Measurements from ENCODE around the gene MUC7.
"Not testable (repeated sequence)": the region's sequence is repeated elsewhere in the genome, so short reads cannot be mapped to it uniquely, and the experiment has no call there.

MUC7 gene

DNA sequence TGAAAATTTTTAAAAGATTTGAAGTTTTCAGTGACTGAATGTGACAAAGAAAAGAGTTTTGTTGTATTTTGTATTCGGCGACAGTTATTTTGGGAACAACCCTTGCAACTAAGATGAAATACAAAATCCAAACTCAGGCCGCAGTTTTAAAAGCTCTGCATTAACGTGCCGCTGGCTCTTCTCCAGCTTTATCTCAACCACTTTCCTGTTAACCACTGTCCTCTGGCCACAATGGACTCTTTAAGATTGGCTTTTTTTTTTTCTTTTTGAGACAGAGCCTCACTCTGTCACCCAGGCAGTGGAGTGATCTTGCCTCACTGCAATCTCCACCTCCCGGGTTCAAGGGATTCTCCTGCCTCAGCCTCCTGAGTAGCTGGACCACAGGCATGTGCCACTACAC, 24.2 kb downstream of the MUC7 start:
- no peaks in the 10 kb centered on the region for H3K9me3 ChIP-seq (ENCODE audit: control insufficient read depth, insufficient read depth, low read length)
- WGBS (ENCODE audit: insufficient coverage, insufficient read length): no CpG with 5 or more reads among the region's 6 CpGs
- no peak for DNase-seq (ENCODE audit: low read depth, low spot score)
- H3K4me3 ChIP-seq (ENCODE audit: low read length): no peak overlapping the region
- no peak overlapping the region for H3K27ac ChIP-seq (ENCODE audit: low read length)
- no peaks in the 10 kb centered on the region for H3K36me3 ChIP-seq (ENCODE audit: control insufficient read depth, insufficient read depth, low read length)
- no peaks in the 10 kb centered on the region for H3K27me3 ChIP-seq (ENCODE audit: control insufficient read depth, insufficient read depth, low read length)
- no peaks in the 10 kb centered on the region for H3K4me1 ChIP-seq (ENCODE audit: control insufficient read depth, insufficient read depth, low read length)

DNA sequence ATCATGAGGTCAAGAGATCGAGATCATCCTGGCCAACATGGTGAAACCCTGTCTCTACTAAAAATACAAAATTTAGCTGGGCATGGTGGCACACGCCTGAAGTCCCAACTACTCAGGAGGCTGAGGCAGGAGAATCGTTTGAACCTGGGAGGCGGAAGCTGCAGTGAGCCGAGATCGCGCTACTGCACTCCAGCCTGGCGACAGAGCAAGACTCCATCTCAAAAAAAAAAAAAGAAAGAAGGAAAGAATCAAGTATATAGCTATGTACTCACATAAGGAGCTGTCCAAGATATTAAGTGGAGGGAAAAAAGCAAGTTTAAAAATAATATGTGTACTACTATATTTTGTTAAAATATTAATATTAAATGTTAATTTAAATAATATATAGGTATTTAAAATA, 29.8 kb downstream of the MUC7 start:
- WGBS (ENCODE audit: insufficient coverage, insufficient read length): no CpG with 5 or more reads among the region's 8 CpGs
- not testable (repeated sequence) for H3K4me1 ChIP-seq (ENCODE audit: control insufficient read depth, insufficient read depth, low read length)

DNA sequence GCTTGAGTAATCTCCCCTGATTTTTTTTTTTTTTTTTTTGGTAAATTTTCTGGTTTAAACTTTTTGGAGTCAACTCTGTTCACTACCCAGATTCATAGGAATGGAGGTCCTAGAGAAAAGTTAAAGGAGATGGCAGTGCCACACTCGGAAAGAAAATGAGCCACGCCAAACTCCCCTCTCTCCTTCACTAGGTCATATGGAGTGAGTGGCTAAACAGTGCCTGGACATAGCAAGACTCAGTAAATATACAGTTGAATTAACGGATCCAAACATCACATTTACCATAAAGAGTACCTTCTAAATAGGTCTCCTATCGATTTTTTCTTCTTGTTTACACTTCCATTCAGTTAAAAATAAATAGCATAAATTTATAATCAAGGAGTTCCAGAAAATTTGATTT, 32.7 kb downstream of the MUC7 start:
- Histone ChIP-seq H3K27me3 (ENCODE audit: control insufficient read depth, insufficient read depth, low read length) (no peaks in the 10 kb centered on the region), H3K4me3 (ENCODE audit: low read length) (no peak overlapping the region), H3K4me1 (ENCODE audit: control insufficient read depth, insufficient read depth, low read length) (no peaks in the 10 kb centered on the region), H3K27ac (ENCODE audit: low read length) (no peak overlapping the region), H3K36me3 (ENCODE audit: control insufficient read depth, insufficient read depth, low read length) (no peaks in the 10 kb centered on the region), H3K9me3 (ENCODE audit: control insufficient read depth, insufficient read depth, low read length) (no peaks in the 10 kb centered on the region)
- WGBS (ENCODE audit: insufficient coverage, insufficient read length): no CpG with 5 or more reads among the region's 4 CpGs
- DNase-seq (ENCODE audit: low read depth, low spot score): no peak

More for the DNA sequence above, 29.8 kb downstream of the MUC7 start:
- H3K36me3 ChIP-seq (ENCODE audit: control insufficient read depth, insufficient read depth, low read length); H3K27me3 ChIP-seq (ENCODE audit: control insufficient read depth, insufficient read depth, low read length); DNase-seq (ENCODE audit: low read depth, low spot score); H3K27ac ChIP-seq (ENCODE audit: low read length); H3K9me3 ChIP-seq (ENCODE audit: control insufficient read depth, insufficient read depth, low read length); H3K4me3 ChIP-seq (ENCODE audit: low read length): not testable (repeated sequence)

DNA sequence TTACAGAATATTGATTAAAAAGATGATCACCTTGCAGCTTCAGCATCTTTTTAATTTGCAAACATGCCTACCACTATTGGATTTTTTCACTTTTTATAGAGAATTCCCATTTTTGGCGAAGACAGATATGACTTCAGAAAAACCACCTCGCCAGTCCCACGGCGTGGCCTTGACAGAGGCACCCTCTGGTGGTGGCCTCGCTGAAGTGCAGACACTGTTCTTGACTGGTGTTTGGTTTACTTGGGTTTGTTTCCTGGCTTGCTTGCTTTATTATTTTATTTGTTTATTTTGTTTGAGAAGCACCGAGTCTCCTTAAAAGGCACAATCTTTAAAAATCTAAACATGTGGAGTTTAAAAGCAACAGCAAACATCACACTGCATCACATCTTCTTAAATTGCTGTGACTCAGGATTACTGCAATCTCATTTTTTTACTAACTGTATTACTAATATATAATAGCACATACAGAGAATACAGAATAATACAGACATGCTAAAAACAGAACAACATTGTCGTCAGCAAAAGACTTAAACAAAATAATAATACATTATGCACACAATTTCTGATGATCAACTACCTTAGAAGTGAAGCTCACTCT, 33.3 kb downstream of the MUC7 start:
- WGBS (ENCODE audit: insufficient coverage, insufficient read length): no CpG with 5 or more reads among the region's 7 CpGs

DNA sequence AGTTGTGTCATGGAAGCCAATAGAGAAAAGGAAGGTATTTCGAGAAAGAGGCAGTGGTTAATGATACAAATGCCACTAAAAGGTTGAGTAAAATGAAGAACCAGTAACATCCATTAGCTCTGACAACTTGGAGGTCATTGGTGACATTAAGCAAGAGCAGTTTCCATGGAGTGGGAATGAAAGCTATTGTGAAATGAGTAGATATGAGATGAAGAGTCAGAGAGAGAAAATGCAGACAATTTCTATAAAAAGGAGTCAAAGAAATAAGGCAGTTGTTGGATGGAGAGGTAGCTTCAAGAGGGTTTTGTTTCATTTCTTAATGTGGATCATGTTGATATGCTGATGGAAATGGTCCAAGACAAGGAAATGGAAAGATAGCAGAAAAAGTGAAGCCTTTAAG, 36.8 kb downstream of the MUC7 start:
- no CpG with 5 or more reads among the region's 1 CpG for WGBS (ENCODE audit: insufficient coverage, insufficient read length)

More for the DNA sequence above, 33.3 kb downstream of the MUC7 start:
- Histone ChIP-seq H3K36me3 (ENCODE audit: control insufficient read depth, insufficient read depth, low read length) (no peaks in the 10 kb centered on the region), H3K27me3 (ENCODE audit: control insufficient read depth, insufficient read depth, low read length) (no peaks in the 10 kb centered on the region), H3K27ac (ENCODE audit: low read length) (no peak overlapping the region), H3K9me3 (ENCODE audit: control insufficient read depth, insufficient read depth, low read length) (no peaks in the 10 kb centered on the region), H3K4me3 (ENCODE audit: low read length) (no peak overlapping the region), H3K4me1 (ENCODE audit: control insufficient read depth, insufficient read depth, low read length) (no peaks in the 10 kb centered on the region)
- DNase-seq (ENCODE audit: low read depth, low spot score): peak; percentile 31

DNA sequence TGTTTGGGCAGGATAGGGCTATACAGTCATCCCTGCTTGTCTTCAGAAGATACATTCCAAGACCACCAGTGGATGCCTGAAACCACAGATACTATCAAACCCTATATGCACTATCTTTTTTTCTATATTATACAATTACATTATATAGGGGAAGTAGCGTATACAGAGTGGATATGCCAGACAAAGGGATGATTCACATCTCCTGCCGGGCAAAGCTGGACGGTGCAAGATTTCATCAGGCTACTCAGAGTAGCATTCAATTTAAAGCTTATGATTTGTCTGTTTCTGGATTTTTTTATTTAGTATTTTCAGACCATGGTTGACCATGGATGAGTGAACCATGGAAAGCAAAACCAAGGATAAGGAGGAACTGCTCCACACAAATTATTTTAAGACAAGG, 39.4 kb downstream of the MUC7 start:
- no peak overlapping the region for H3K27ac ChIP-seq (ENCODE audit: low read length)
- DNase-seq (ENCODE audit: low read depth, low spot score): no peak
- WGBS (ENCODE audit: insufficient coverage, insufficient read length): no CpG with 5 or more reads among the region's 3 CpGs

More for the DNA sequence above, 36.8 kb downstream of the MUC7 start:
- Histone ChIP-seq H3K27me3 (ENCODE audit: control insufficient read depth, insufficient read depth, low read length) (no peaks in the 10 kb centered on the region), H3K9me3 (ENCODE audit: control insufficient read depth, insufficient read depth, low read length) (no peaks in the 10 kb centered on the region), H3K27ac (ENCODE audit: low read length) (no peak overlapping the region), H3K4me3 (ENCODE audit: low read length) (no peak overlapping the region), H3K36me3 (ENCODE audit: control insufficient read depth, insufficient read depth, low read length) (no peaks in the 10 kb centered on the region), H3K4me1 (ENCODE audit: control insufficient read depth, insufficient read depth, low read length) (no peaks in the 10 kb centered on the region)
- DNase-seq (ENCODE audit: low read depth, low spot score): no peak

DNA sequence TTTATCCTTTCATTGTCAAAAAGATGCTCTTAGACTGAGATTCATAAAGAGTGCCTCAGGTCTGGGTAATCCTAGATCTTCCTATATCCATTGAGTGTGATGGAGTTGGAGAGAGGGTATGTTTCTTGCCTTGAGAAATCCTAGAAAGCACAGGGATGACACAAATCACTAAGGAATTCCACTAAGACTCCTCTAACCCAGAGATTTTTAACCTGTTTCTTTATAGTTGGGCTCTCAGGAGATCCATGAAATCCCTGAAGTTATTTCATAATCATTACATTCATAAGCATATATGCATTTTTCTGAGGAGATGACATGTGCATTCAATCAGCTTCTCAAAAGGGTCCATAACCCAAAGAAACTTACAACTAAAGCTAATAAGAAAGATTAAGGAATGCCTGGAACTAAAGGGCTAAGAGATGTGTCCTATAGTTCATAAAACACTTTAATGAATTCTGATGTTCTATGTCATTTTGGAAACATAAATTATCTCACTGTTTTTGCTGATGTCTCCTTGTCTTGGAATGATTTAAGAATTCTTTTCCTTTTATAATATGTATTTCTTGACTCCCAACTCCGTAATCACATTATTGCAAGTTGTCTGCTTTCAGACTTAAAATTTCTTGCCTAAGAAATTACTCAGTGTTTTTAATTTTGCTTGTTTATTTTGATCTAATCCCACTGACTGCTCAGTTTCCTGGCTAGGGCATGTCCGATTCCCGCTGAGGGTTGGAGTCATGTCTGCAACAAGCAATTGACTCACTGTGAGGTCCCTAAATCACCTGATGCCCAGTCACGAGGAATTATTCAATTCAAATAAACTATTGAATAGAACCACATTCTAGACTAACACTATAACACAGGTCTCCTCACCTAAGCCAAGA, 43.6 kb downstream of the MUC7 start:
- H3K27ac ChIP-seq (ENCODE audit: low read length): no peak overlapping the region
- no CpG with 5 or more reads among the region's 4 CpGs for WGBS (ENCODE audit: insufficient coverage, insufficient read length)
- DNase-seq (ENCODE audit: low read depth, low spot score): no peak

More for the DNA sequence above, 39.4 kb downstream of the MUC7 start:
- H3K4me1 ChIP-seq (ENCODE audit: control insufficient read depth, insufficient read depth, low read length): no peaks in the 10 kb centered on the region
- no peaks in the 10 kb centered on the region for H3K27me3 ChIP-seq (ENCODE audit: control insufficient read depth, insufficient read depth, low read length)
- H3K9me3 ChIP-seq (ENCODE audit: control insufficient read depth, insufficient read depth, low read length): no peaks in the 10 kb centered on the region
- H3K36me3 ChIP-seq (ENCODE audit: control insufficient read depth, insufficient read depth, low read length): no peaks in the 10 kb centered on the region
- no peak overlapping the region for H3K4me3 ChIP-seq (ENCODE audit: low read length)

DNA sequence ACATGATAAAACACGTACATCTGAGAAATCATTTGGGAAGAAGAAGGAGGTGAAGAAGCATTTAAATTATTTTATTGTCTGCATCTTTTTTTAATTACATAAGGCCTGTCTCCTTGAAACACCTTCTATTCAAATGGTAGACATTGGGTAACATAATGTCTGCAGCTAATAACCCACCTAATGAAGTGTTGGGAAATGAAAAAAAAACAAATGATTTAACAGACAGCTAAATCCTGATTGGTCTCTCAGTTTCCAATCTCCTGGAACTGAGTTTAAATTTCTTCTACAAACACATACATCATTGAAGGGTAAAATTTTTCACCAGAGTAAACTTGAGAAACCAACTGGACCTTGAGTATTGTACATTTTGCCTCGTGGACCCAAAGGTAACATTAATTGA, 46.3 kb downstream of the MUC7 start, which contains the start of gene AMTN:
Gene AMTN (plus strand): TSS at position 301 of the 400 bp plus-strand sequence. CDS start 209 bp downstream, outside the sequence.
- no peak within 1 kb of the TSS for H3K4me3 ChIP-seq (ENCODE audit: low read length)
- no peaks in the 10 kb centered on the region for H3K36me3 ChIP-seq (ENCODE audit: control insufficient read depth, insufficient read depth, low read length)
- H3K27ac ChIP-seq (ENCODE audit: low read length): no peak within 1 kb of the TSS
- WGBS (ENCODE audit: insufficient coverage, insufficient read length): no CpG with 5 or more reads among the region's 2 CpGs
- no peaks in the 10 kb centered on the region for H3K9me3 ChIP-seq (ENCODE audit: control insufficient read depth, insufficient read depth, low read length)
- H3K4me1 ChIP-seq (ENCODE audit: control insufficient read depth, insufficient read depth, low read length): no peaks in the 10 kb centered on the region
- no peak for DNase-seq (ENCODE audit: low read depth, low spot score)
- no peaks in the 10 kb centered on the region for H3K27me3 ChIP-seq (ENCODE audit: control insufficient read depth, insufficient read depth, low read length)

More for the DNA sequence above, 43.6 kb downstream of the MUC7 start:
- H3K4me1 ChIP-seq (ENCODE audit: control insufficient read depth, insufficient read depth, low read length): no peaks in the 10 kb centered on the region
- H3K4me3 ChIP-seq (ENCODE audit: low read length): no peak overlapping the region
- no peaks in the 10 kb centered on the region for H3K9me3 ChIP-seq (ENCODE audit: control insufficient read depth, insufficient read depth, low read length)
- H3K27me3 ChIP-seq (ENCODE audit: control insufficient read depth, insufficient read depth, low read length): no peaks in the 10 kb centered on the region
- no peaks in the 10 kb centered on the region for H3K36me3 ChIP-seq (ENCODE audit: control insufficient read depth, insufficient read depth, low read length)

DNA sequence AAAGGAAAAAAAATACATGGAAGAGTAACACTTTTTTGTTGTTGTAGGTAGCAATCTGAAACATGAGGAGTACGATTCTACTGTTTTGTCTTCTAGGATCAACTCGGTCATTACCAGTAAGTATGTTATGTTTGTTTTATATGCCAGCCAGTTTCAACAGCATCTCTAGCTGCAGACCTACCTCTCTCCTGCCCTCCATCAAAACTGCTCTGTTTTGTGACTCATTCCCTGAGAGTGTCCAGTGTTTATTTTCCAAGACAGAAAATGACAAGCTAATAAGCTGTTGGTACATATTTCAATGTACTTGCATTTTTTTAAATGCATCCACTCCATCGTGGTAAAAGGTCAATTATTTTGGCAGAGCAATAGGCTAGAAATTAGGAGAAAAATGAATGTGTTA, 46.7 kb downstream of the MUC7 start:
- no CpG with 5 or more reads among the region's 3 CpGs for WGBS (ENCODE audit: insufficient coverage, insufficient read length)
- no peak for DNase-seq (ENCODE audit: low read depth, low spot score)
- Histone ChIP-seq H3K27me3 (ENCODE audit: control insufficient read depth, insufficient read depth, low read length) (no peaks in the 10 kb centered on the region), H3K27ac (ENCODE audit: low read length) (no peak overlapping the region), H3K9me3 (ENCODE audit: control insufficient read depth, insufficient read depth, low read length) (no peaks in the 10 kb centered on the region), H3K4me3 (ENCODE audit: low read length) (no peak overlapping the region), H3K36me3 (ENCODE audit: control insufficient read depth, insufficient read depth, low read length) (no peaks in the 10 kb centered on the region), H3K4me1 (ENCODE audit: control insufficient read depth, insufficient read depth, low read length) (no peaks in the 10 kb centered on the region)

DNA sequence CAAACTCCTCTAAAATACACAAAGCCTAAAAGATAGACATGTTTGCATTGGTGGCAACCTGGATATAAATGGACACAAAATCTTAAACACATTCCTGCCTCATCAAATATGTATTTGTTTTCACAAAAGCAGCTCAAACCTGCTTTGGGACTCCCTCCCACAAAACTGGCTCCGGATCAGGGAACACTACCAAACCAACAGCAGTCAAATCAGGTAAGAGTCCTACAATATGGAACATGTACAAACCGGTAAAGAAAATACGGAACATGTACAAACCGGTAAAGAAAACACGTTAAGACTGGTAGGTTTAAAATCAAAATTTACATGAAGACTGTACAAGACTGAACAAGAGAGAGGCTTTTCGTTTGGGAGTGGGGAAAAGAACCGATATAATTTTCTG, 50.6 kb downstream of the MUC7 start:
- no peaks in the 10 kb centered on the region for H3K27me3 ChIP-seq (ENCODE audit: control insufficient read depth, insufficient read depth, low read length)
- H3K4me1 ChIP-seq (ENCODE audit: control insufficient read depth, insufficient read depth, low read length): no peaks in the 10 kb centered on the region
- H3K9me3 ChIP-seq (ENCODE audit: control insufficient read depth, insufficient read depth, low read length): no peaks in the 10 kb centered on the region
- H3K4me3 ChIP-seq (ENCODE audit: low read length): no peak overlapping the region
- H3K36me3 ChIP-seq (ENCODE audit: control insufficient read depth, insufficient read depth, low read length): no peaks in the 10 kb centered on the region
- DNase-seq (ENCODE audit: low read depth, low spot score): no peak
- no peak overlapping the region for H3K27ac ChIP-seq (ENCODE audit: low read length)
- no CpG with 5 or more reads among the region's 7 CpGs for WGBS (ENCODE audit: insufficient coverage, insufficient read length)

Measured in iPS DF 6.9 (cell line).